HG03565 (cell line): ENCODE measurements around the gene FRMD6.
"Not testable (repeated sequence)": the region's sequence is repeated elsewhere in the genome, so short reads cannot be mapped to it uniquely, and the experiment has no call there.

Source experiments
- ATAC-seq: cut with Tn5 transposase; IDR thresholded peaks from one replicate; pipeline ENCODE4 v1.9.1; 2021; ENCODE audit warnings: mild to moderate bottlenecking, moderate library complexity; ENCODE audit not compliant: unreplicated experiment

The FRMD6 gene

DNA sequence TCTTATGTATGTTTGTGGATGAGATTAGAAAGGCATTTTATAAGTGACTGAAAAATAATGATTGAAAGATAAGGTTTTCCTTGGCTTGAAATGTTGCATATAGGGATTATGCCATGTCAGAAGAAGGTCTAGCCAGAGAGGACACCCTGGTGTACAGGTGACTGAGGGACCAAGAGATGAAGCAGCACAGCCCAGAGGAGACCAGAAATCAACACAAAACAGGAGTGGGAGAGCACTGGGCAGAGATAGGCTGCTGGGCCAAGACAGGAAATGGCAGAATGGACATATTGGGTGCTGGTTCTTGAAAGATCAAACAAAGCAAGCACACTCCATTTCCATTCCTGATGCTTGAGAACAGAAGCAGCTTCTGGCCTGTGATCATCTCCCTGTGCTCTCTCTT lies 24.4 kb upstream of the FRMD6 start:
- no peak for ATAC-seq

GRCh38 chr14:51628238-51628637 lies 23.5 kb upstream of the FRMD6 start:
- ATAC-seq: no peak

GRCh38 chr14:51630987-51631386 lies 20.7 kb upstream of the FRMD6 start:
- no peak for ATAC-seq

DNA sequence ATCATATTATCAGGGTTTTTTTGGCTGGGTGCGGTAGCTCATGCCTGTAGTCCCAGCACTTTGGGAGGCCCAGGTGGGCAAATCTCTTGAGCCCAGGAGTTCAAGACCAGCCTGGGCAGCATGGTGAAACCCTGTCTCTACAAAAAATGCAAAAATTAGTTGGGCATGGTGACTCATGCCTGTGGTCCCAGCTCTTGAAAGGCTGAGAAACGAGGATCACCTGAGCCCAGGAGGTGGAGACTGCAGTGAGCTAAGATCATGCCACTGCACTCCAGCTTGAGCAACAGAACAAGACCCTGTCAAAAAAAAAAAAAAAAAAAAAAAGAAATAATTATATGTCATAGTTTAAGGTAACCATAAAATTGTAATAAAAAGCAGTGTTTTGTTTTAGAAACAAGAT lies 18.4 kb upstream of the FRMD6 start:
- not testable (repeated sequence) for ATAC-seq

GRCh38 chr14:51636109-51636508 lies 15.6 kb upstream of the FRMD6 start:
- ATAC-seq: no peak

- ATAC-seq: no peak
These were observed 13.4 kb upstream of the FRMD6 start for GRCh38 chr14:51638071-51638944.

DNA sequence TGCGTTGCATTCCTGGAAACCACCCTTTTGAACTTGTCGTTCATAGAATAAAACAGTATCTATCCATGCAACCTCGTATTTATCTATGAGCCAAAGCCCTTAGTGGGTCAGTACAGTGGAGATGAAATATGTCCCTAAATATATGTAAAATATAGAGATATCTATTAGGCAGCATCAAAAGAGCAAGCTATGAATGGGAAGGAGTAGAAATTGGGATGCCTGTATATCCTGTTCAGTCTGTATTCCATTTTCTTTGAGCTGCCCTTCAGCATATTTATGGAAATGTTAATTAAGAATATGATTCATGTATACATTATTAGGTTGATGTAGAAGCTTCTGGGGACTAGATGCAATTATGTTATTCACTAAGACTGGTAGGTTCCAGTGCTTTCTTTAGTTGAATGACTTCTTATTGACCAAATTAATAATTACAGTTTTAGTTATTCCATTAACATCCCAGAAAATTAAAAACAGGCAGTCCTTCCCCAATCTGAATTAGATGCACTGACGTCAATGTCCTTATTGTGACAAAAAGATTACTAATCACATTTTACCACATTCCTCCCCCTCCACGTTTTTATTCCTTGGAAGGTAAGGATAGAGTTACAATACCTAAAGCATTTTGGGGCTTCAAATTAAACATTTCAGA lies 11.9 kb upstream of the FRMD6 start:
- ATAC-seq: no peak

GRCh38 chr14:51643140-51643539 lies 8.6 kb upstream of the FRMD6 start:
- no peak for ATAC-seq

DNA sequence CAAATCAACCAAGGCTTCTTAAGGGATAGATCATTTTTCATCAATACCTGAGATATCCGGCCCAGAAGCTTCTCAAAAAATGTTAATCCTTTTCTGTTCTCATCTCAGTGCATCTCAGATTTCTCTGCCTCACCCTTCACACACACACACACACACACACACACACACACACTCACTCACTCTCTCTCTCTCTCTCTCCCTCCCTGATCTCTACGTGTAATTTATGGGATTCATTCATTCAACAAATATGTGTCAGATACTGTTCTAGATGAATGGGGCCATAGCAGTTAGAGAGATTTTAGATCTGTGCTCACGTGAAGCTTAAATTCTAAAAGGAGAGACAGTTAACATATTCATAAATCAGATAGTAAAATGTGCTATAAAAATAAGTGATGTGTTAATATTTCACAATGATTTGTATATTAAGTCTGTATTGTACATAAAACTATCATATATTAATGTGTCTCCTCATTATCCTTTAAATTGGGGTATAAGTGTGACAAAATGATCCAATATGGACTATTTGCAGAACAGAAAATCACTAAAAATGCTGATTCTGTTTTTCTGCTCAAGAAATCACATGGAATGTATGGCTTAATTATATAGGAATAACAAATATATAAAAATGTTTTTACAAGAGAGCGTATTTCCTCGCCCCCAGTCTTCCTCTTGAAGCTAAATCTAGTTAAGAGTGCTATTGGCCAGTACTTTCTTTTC lies 7.3 kb upstream of the FRMD6 start:
- ATAC-seq: no peak

DNA sequence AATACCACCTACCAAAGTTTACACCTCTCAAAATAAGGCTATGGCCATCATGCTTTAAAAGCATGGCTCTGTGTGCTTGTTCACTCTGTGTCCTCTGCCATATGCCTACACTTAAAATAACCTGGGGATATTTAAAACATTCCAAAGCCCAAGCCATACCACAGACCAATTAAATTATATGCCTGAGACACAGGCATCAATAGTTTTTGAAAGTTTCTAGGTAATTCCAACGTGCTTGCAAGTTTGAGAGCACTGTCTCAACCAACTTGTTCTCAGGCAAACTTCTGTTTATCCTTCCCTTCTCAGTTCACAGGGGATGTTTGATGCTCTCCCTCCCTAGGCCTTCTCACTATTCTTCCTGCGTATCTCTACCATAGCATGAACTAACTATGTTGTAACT lies 3.4 kb upstream of the FRMD6 start:
- ATAC-seq: no peak

- ATAC-seq: no peak
These were observed 858 bp upstream of the FRMD6 start for GRCh38 chr14:51650716-51651387.

DNA sequence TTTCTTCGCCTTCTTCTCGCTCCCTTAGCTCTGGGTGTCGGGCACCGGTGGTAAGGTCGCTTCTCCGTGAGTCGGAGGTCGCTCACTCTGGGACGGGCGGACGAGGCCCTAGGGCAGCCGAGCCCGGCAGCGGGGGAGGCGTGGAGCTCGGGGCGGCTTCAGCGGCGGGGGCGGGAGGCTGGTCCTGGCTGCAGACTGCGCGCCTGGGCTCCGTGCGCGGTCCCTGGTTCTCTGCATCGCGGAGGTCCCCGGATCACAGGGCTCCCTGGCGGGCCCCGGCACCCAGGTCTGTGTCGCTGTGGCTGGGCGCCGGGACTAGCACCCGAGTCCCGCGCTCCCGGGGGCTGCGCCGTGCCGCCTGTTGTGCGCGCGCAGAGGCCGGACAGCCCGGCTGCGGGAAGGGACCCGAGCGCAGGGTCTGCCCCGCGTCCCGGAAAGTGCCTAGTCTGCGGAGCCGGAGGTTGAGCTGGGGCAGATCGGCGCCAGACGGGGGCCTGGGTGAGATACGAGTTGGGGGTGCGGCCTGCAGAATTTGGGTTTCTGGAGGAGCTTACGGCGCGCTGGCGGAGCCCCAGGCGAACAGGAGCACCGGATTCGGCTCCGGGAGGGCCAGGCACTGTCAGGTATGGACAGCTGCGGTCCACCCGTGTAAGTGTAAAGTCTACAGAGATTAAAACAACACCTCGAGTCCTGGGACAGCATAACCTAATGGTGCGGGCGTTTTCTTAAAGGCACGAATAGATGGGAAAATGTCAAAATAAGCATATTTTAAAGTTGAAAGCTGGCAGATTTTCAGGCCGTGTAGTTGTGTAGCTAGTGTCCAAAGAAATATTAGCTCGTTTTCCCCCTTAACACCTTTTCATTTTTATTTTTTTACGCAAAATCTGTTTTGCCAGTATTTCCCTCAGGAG lies 713 bp downstream of the FRMD6 start:
- ATAC-seq: peak; percentile 18

DNA sequence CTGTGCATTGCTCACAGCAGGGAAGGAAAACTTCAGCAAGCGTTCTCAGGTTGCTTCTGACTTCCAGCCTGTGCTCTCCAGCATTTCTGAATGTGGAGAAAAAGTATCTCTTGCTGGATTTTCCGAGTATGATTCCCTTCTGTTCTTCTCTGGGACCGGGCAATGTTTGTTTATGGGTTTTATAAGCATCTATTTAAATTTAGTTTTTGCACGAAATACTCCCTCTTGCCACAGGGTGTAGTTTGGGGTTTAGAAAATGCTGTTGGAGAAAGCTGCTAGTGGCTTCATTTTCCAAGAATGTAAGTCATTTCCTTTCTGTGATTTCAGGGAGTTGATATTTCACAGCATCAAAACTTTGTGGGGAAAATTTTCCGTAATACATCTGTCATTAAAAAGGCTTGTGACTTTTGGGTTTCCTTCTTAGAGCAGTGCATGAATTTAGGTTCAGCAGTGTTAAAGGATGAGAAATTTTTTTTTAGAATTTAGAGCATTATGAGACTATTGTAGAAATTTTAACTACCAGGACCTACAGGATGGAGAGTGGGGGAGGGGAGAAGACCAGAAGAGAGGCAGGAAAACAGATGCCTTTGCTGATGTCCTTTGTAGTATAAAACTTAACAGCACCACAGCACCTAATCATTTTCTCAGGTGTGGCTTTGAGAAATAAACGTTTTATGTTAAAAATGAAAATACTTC lies 1.5 kb downstream of the FRMD6 start:
- ATAC-seq: no peak

- no peak for ATAC-seq
These were observed 2.2 kb downstream of the FRMD6 start for GRCh38 chr14:51653775-51654532.

DNA sequence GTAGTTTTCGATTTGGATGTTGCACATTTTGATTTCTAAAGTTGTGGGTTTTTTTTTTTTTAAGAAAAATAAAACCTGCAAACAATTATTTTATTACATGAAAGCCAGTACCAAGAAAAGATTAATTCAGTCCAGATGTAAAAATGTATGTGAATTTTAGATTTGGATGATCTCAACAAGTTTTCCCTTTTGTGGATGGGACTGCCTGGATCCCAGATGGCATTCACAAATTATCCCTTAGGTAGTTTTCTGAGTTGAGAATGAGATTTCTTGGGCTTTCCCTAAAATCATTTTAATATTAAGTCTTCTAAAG lies 2.8 kb downstream of the FRMD6 start:
- no peak for ATAC-seq

DNA sequence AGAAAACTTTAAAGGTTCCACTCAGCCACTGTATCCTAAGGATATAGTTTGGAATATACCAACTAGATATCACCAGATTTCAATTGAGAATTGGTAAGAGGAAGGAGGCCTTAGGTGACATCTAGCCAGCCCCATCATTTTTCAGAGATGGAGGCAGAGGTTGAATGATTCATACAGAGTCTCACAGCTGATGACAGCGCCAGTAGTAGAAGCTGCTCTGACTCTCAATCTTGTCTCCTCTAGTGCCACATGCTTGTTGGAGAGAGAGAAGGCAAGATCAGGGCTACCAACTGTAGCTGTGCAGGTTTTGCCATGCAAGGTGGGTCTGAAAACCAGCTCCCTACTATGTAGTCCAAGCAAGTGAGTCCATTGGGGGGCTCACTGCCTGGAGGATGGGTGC lies 6.1 kb downstream of the FRMD6 start:
- no peak for ATAC-seq

DNA sequence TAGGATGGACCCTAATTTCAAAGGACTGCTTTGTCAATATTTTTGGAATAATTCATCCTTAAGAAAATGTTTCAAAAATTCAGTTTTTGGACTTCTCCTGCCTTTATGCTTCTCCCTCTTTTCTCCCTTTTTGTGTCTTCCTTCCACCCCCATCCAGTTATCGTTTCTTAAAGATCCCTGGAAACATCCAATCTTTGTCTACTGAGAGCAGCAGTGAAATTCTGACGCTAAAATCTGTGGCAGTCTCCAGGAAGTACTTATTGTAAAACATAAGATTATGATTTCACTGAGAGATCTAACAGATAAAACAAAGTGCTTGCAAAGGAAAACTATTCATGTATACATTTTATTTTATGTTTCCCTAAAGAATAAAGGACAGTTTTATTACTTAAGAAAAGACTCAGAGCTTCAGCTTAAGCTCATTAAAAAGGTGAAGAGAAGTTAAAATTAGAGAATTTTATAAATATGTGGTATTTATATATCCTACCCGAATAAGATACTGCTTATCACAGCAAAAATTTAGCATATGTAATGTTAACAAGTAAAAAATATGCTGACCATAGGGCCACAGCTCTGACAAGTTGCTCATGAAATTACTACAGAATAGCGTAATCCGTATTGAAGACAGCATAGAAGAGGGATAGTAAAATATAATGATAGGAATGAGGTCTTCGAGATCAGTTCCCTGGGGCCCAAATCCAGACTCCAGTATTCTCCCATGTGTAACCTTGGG lies 6.9 kb downstream of the FRMD6 start:
- no peak for ATAC-seq

GRCh38 chr14:51660741-51661140 lies 9.0 kb downstream of the FRMD6 start:
- no peak for ATAC-seq
